OCI-LY7 (cell line): ENCODE measurements around the gene RGCC. TPM values are rescaled to one million over a fixed set of nuclear protein-coding genes. Genes with fewer than 3 reads are reported as not detected.
A peak's percentile ranks its signal among the peaks of the same experiment; 100 is the strongest.

Experiments
- BruUV-seq: library from RNA; stranded (reverse); fragments of 400-500 nt; replicated peaks from 2 replicates; lab custom pipeline; 2021; lab: Mats Ljungman, UMichigan
- CTCF ChIA-PET: fragments of 300-600 bp; sonication (Branson Sonifier 250); formaldehyde crosslinking; loops from one replicate; lab custom pipeline; 2022; ENCODE audit warnings: antibody characterized with exemption; ENCODE audit not compliant: unreplicated experiment; lab: Charles Lee
- POLR2A ChIA-PET: fragments of 300-600 bp; sonication (Branson Sonifier 250); formaldehyde crosslinking; loops from one replicate; lab custom pipeline; 2022; ENCODE audit warnings: antibody characterized with exemption; lab: Charles Lee
- DNase-seq: peaks from one replicate; pipeline ENCODE4 v3.0.0-alpha.2; 2015; ENCODE audit warnings: low spot score
- H2AFZ ChIP-seq: fragments of 200-600 bp; sonication (generic), shearing (Covaris generic); 2 replicates; pipeline ENCODE4 v1.6.1; 2014; ENCODE audit warnings: mild to moderate bottlenecking, antibody characterized with exemption, low read length, moderate library complexity
- H3K27ac ChIP-seq: fragments of 200-600 bp; sonication (generic); 2 replicates; pipeline ENCODE4 v1.5.1; 2014; ENCODE audit warnings: mixed run types, low read depth, mild to moderate bottlenecking, moderate library complexity, low read length, inconsistent platforms; ENCODE audit not compliant: poor library complexity, severe bottlenecking
- H3K36me3 ChIP-seq: fragments of 200-600 bp; sonication (generic); 2 replicates; pipeline ENCODE4 v1.6.1; 2014; ENCODE audit warnings: mild to moderate bottlenecking, antibody characterized with exemption, low read length, moderate library complexity, mixed read lengths; ENCODE audit not compliant: insufficient read depth
- H3K4me1 ChIP-seq: fragments of 200-600 bp; sonication (generic); 2 replicates; pipeline ENCODE4 v1.5.1; 2014; ENCODE audit warnings: mild to moderate bottlenecking, low read length; ENCODE audit not compliant: insufficient read depth, poor library complexity, severe bottlenecking
- H3K4me2 ChIP-seq: fragments of 200-600 bp; sonication (generic); 2 replicates; pipeline ENCODE4 v1.6.1; 2014; ENCODE audit warnings: mild to moderate bottlenecking, low read length
- H3K4me3 ChIP-seq: fragments of 200-600 bp; sonication (generic); 2 replicates; pipeline ENCODE4 v1.5.1; 2014; ENCODE audit warnings: mild to moderate bottlenecking, low read depth, low read length; ENCODE audit not compliant: poor library complexity, severe bottlenecking
- H3K79me2 ChIP-seq: fragments of 200-600 bp; sonication (generic); 2 replicates; pipeline ENCODE4 v1.6.1; 2016; ENCODE audit warnings: low read depth, mild to moderate bottlenecking, low read length, moderate library complexity, mixed read lengths; ENCODE audit not compliant: insufficient read depth
- H3K9me2 ChIP-seq: fragments of 200-600 bp; sonication (generic); 2 replicates; pipeline ENCODE4 v1.6.1; 2016; ENCODE audit warnings: mild to moderate bottlenecking, low read length, mixed read lengths; ENCODE audit not compliant: insufficient read depth
- H3K9me3 ChIP-seq: fragments of 200-600 bp; sonication (generic); 2 replicates; pipeline ENCODE4 v1.6.1; 2014; ENCODE audit warnings: mild to moderate bottlenecking, mixed run types, low read length, mixed read lengths
- H4K20me1 ChIP-seq: fragments of 200-600 bp; sonication (generic); 2 replicates; pipeline ENCODE4 v1.6.1; 2014; ENCODE audit warnings: mild to moderate bottlenecking, antibody characterized with exemption, low read length, moderate library complexity, mixed read lengths; ENCODE audit not compliant: insufficient read depth
- EZH2phosphoT487 ChIP-seq: fragments of 200-600 bp; sonication (generic); IDR thresholded peaks from 2 replicates; pipeline ENCODE4 v1.6.1; 2018; ENCODE audit warnings: low read depth, borderline replicate concordance, mild to moderate bottlenecking, mixed run types, antibody characterized with exemption, low read length, moderate library complexity, mixed read lengths
- intact Hi-C: fragments of 100-400 bp; cut with micrococcal nuclease; formaldehyde crosslinking; loops from one replicate; pipeline ENCODE4 v1.10.0; 2022; ENCODE audit not compliant: unreplicated experiment
- total RNA-seq, 2 experiments: library from RNA; depleted of rRNA in 1 of 2; stranded (reverse); fragments of >200 nt in 1 of 2; shearing (Covaris generic) in 1 of 2; gene quantifications; 2 replicates each; pipeline ENCODE4 v1.2.3, GENCODE V29; 2014 to 2022
- TF ChIP-seq, protein P1 (sequence below): fragments of 200-600 bp; sonication (generic); conservative IDR thresholded peaks from 2 replicates; pipeline ENCODE4 v1.5.1; 2014; ENCODE audit warnings: mild to moderate bottlenecking, antibody characterized with exemption, low read length, moderate library complexity, mixed read lengths

RGCC gene
- total RNA-seq, 2 experiments from 2014 or later = 101 to 274 TPM

DNA sequence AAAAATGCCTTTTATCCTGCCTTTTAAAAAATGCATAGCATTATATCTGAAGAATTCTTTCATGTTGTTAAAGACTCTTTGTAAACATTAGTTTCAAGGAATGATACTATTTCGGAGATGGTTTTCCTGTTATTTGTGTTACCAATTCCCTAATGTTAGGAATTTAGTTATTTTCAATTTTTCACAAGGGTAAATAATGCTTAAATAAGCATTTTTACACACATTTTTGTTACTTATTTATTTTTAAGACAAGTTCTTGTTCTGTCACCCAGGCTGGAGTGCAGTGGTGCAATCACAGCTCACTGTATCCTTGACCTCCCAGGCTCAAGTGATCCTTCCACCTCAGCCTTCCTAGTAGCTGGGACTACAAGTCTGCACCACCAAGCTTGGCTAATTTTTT is 49.0 kb downstream of the RGCC start:
- CTCF ChIA-PET = interaction anchor here (0.7 kb wide), 1 partner anchor 84 kb away, joined by 3 read pairs; no protein-coding TSS in a partner anchor
- intact Hi-C loops = loop anchor here (10.0 kb wide), 1 partner anchor 408 kb away; no protein-coding TSS in a partner anchor
- DNase-seq = no peak

DNA sequence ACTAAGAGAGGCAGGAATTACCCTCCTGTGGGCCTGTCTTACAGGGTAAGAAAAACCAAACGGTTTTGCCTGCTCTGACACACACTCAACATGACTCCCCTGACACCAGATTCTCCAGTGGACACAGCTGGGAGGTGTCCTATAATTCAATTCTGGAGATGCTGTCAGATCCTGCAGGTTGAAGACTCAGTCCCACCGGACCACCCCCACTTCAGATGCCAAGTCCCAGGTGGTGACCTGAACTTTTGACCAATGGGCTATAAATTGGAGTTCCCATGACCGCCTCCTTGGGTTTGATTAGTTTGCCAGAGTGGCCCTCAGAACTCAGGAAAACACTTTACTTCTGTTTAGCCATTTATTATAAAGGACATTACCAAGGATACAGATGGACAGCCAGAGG is 52.6 kb downstream of the RGCC start:
- ChIA-PET POLR2A (interaction anchor here (0.7 to 1.7 kb wide), 2 partner anchors 15 to 420 kb away, joined by 3 to 4 read pairs; no protein-coding TSS in a partner anchor), CTCF (no interaction called here)
- BruUV-seq = no TSS peak

More for the DNA sequence above, 49.0 kb downstream of the RGCC start:
- Histone ChIP-seq H3K9me3 (peaks cover 27% of the 10 kb centered on the region), H3K9me2 (no peaks in the 10 kb centered on the region), H3K4me1 (peaks cover 57% of the 10 kb centered on the region), H3K27ac (no peak overlapping the region), H2AFZ (no peak overlapping the region), H4K20me1 (no peaks in the 10 kb centered on the region), H3K36me3 (peaks cover 27% of the 10 kb centered on the region), H3K79me2 (no peaks in the 10 kb centered on the region), H3K4me3 (no peak overlapping the region), H3K4me2 (no peak overlapping the region)
- TF ChIP-seq EZH2phosphoT487 = no peak
- TF ChIP-seq, protein P1, sequence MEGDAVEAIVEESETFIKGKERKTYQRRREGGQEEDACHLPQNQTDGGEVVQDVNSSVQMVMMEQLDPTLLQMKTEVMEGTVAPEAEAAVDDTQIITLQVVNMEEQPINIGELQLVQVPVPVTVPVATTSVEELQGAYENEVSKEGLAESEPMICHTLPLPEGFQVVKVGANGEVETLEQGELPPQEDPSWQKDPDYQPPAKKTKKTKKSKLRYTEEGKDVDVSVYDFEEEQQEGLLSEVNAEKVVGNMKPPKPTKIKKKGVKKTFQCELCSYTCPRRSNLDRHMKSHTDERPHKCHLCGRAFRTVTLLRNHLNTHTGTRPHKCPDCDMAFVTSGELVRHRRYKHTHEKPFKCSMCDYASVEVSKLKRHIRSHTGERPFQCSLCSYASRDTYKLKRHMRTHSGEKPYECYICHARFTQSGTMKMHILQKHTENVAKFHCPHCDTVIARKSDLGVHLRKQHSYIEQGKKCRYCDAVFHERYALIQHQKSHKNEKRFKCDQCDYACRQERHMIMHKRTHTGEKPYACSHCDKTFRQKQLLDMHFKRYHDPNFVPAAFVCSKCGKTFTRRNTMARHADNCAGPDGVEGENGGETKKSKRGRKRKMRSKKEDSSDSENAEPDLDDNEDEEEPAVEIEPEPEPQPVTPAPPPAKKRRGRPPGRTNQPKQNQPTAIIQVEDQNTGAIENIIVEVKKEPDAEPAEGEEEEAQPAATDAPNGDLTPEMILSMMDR = no peak
- POLR2A ChIA-PET = no interaction called here
- no TSS peak for BruUV-seq

DNA sequence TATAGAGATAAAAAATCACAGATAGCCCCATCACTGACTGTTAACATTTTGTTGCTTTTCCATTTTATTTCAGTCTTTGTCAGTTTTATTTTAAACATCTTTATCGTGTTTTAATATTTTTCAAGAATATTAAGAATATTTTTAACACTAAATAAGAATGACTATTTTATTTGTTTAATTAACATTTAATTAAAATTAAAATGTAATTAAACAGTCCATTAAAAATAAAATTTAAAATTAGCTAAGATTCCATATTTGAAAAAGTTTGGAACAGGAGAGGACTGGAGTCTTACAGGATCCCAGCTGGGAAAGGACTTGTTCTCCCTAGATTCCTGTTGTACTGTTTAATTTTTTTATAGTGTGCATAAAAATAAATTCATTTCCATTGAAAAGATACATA is 54.5 kb downstream of the RGCC start:
- H3K4me2 ChIP-seq = peak overlapping the region; percentile 51
- H3K4me1 ChIP-seq = peaks cover 34% of the 10 kb centered on the region
- no peaks in the 10 kb centered on the region for H3K79me2 ChIP-seq
- no peak for TF ChIP-seq EZH2phosphoT487
- TF ChIP-seq, protein P1 = no peak
- peak overlapping the region; percentile 60; the same call in 1 of the 2 replicates for H2AFZ ChIP-seq
- DNase-seq = no peak
- H4K20me1 ChIP-seq = no peaks in the 10 kb centered on the region
- no peaks in the 10 kb centered on the region for H3K9me3 ChIP-seq
- no peaks in the 10 kb centered on the region for H3K9me2 ChIP-seq
- no peak overlapping the region for H3K4me3 ChIP-seq
- POLR2A ChIA-PET = interaction anchor here (1.2 to 2.4 kb wide), 6 partner anchors 8 to 84 kb away, joined by 3 to 16 read pairs (median 4); no protein-coding TSS in a partner anchor
- CTCF ChIA-PET = no interaction called here
- no peaks in the 10 kb centered on the region; the same call in 1 of the 2 replicates for H3K36me3 ChIP-seq
- BruUV-seq = no TSS peak
- intact Hi-C loops = no loop called here
- H3K27ac ChIP-seq = peak overlapping the region; percentile 59

More for the DNA sequence above, 52.6 kb downstream of the RGCC start:
- H3K4me2 ChIP-seq = no peak overlapping the region
- peaks cover 18% of the 10 kb centered on the region for H3K36me3 ChIP-seq
- no peaks in the 10 kb centered on the region for H3K79me2 ChIP-seq
- peaks cover 43% of the 10 kb centered on the region for H3K4me1 ChIP-seq
- TF ChIP-seq, protein P1 = no peak
- TF ChIP-seq EZH2phosphoT487 = no peak
- no peak overlapping the region for H3K4me3 ChIP-seq
- no peaks in the 10 kb centered on the region for H4K20me1 ChIP-seq
- no peaks in the 10 kb centered on the region for H3K9me2 ChIP-seq
- DNase-seq = no peak
- H3K27ac ChIP-seq = no peak overlapping the region
- H2AFZ ChIP-seq = no peak overlapping the region
- intact Hi-C loops = loop anchor here (10.0 kb wide), 1 partner anchor 405 kb away; no protein-coding TSS in a partner anchor
- H3K9me3 ChIP-seq = peaks cover 17% of the 10 kb centered on the region
